K562 (cell line): ENCODE results near the gene CYP21A2. TPM values are rescaled to one million over a fixed set of nuclear protein-coding genes. Genes with fewer than 3 reads are reported as not detected.
"Not testable (repeated sequence)": the region's sequence is repeated elsewhere in the genome, so short reads cannot be mapped to it uniquely, and the experiment has no call there.

Experiments used
- ATAC-seq: fragments of 200-7000 bp; cut with Tn5 transposase; 3 replicates; pipeline ENCODE4 v1.9.1; 2020; ENCODE audit warnings: moderate library complexity
- BruUV-seq: library from RNA; stranded (reverse); fragments of 400-500 nt; replicated peaks from 2 replicates; lab custom pipeline; 2021; lab: Mats Ljungman, UMichigan
- CTCF ChIA-PET: fragments of 300-600 bp; formaldehyde crosslinking; extraction: SDS; loops from one replicate; lab custom pipeline; 2021; ENCODE audit warnings: low intra/inter-chr PET ratio; lab: Yijun Ruan, JAX
- POLR2A ChIA-PET: fragments of 300-600, 350-650 bp; sonication (Branson Sonifier 250); formaldehyde crosslinking; extraction: SDS; loops from one replicate; lab custom pipeline; 2021; ENCODE audit warnings: antibody characterized with exemption, inconsistent platforms; lab: Yijun Ruan, JAX
- DNase-seq, 4 experiments: peaks; one replicate each; pipeline versions ENCODE4 v3.0.0 to v3.0.0-alpha.2; 2011 to 2018; ENCODE audit warnings: low spot score in 3 of 4, mixed read lengths in 3 of 4; ENCODE audit errors: extremely low read depth in 1 of 4
- FAIRE-seq: peaks from 2 replicates; lab custom pipeline; 2011; peaks lifted over from hg19 to GRCh38; lab: Jason Lieb, UNC
- H2AFZ ChIP-seq: 2 replicates; pipeline ENCODE4 v1.6.0; 2011; ENCODE audit warnings: low read depth, low read length, control low read depth, inconsistent platforms
- H3K27ac ChIP-seq: fragments of 200-600 bp; 3 replicates; pipeline ENCODE4 v1.8.0; 2011; ENCODE audit warnings: low read depth, mild to moderate bottlenecking, control low read depth, inconsistent platforms, low read length, moderate library complexity, mixed read lengths; ENCODE audit errors: extremely low read depth
- H3K27me3 ChIP-seq, 2 experiments: fragments of 300-600 bp in 1 of 2; 2 replicates in 1 of 2; 3 replicates in 1 of 2; pipeline versions ENCODE4 v1.6.0 to v1.8.0; 2011; ENCODE audit warnings: inconsistent platforms in 2 of 2, low read length in 2 of 2, mild to moderate bottlenecking in 1 of 2, mixed read lengths in 1 of 2, moderate library complexity in 1 of 2; ENCODE audit not compliant: control insufficient read depth in 2 of 2, insufficient read depth in 2 of 2
- H3K36me3 ChIP-seq: fragments of 300-600 bp; 3 replicates; pipeline ENCODE4 v1.8.0; 2011; ENCODE audit warnings: mild to moderate bottlenecking, low read length, inconsistent platforms; ENCODE audit not compliant: control insufficient read depth, insufficient read depth
- H3K4me1 ChIP-seq, 2 experiments: fragments of 200-600 bp in 1 of 2; replicated peaks in 1 of 2; 2 replicates in 1 of 2; 3 replicates in 1 of 2; pipeline versions ENCODE4 v1.5.1 to v1.8.0; 2011; ENCODE audit warnings: inconsistent platforms in 2 of 2, low read length in 2 of 2, mild to moderate bottlenecking in 1 of 2, mixed read lengths in 1 of 2, moderate library complexity in 1 of 2; ENCODE audit not compliant: control insufficient read depth in 2 of 2, insufficient read depth in 2 of 2
- H3K4me2 ChIP-seq: 2 replicates; pipeline ENCODE4 v1.6.1; 2011; ENCODE audit warnings: low read length, control low read depth, inconsistent platforms, mixed read lengths; ENCODE audit not compliant: insufficient read depth
- H3K4me3 ChIP-seq: fragments of 200-600 bp; sonication (generic), shearing (Covaris generic); 2 replicates; pipeline ENCODE4 v1.5.1; 2016; ENCODE audit warnings: control low read depth, inconsistent platforms
- H3K79me2 ChIP-seq: fragments of 200-600 bp; 3 replicates; pipeline ENCODE4 v1.8.0; 2011; ENCODE audit warnings: low read length, inconsistent platforms; ENCODE audit not compliant: control insufficient read depth, insufficient read depth
- H3K9ac ChIP-seq, 2 experiments: 2 replicates each; pipeline versions ENCODE4 v1.6.0 to v1.6.1; 2011; ENCODE audit warnings: low read depth in 2 of 2, low read length in 2 of 2, control low read depth in 1 of 2, inconsistent platforms in 1 of 2, mild to moderate bottlenecking in 1 of 2, mixed read lengths in 1 of 2; ENCODE audit not compliant: insufficient read depth in 1 of 2
- H3K9me1 ChIP-seq: one replicate; pipeline ENCODE4 v1.6.0; 2011; ENCODE audit warnings: inconsistent platforms, mild to moderate bottlenecking, low read length, moderate library complexity; ENCODE audit not compliant: control insufficient read depth, insufficient read depth
- H3K9me3 ChIP-seq: replicated peaks from 2 replicates; pipeline ENCODE4 v1.5.1; 2011; ENCODE audit warnings: low read depth, low read length, inconsistent platforms; ENCODE audit not compliant: control insufficient read depth, insufficient read depth
- H4K20me1 ChIP-seq: replicated peaks from 2 replicates; pipeline ENCODE4 v1.6.1; 2011; ENCODE audit warnings: low read length, inconsistent platforms, mixed read lengths; ENCODE audit not compliant: control insufficient read depth, insufficient read depth
- ELF4 ChIP-seq: fragments of 450-650 bp; formaldehyde crosslinking; IDR thresholded peaks from 2 replicates; pipeline ENCODE4 v1.4.0; 2022; ENCODE audit warnings: missing genetic modification characterization
- MCM5 ChIP-seq: fragments of 450-650 bp; IDR thresholded peaks from 2 replicates; pipeline ENCODE4 v1.6.1; 2016; ENCODE audit warnings: low read depth
- NEUROD1 ChIP-seq: fragments of 150-350 bp; IDR thresholded peaks from 2 replicates; pipeline ENCODE4 v1.6.1; 2014; ENCODE audit warnings: borderline replicate concordance, low read length, low read depth; ENCODE audit not compliant: partially characterized antibody
- NFATC3 ChIP-seq: fragments of 450-650 bp; IDR thresholded peaks from 2 replicates; pipeline ENCODE4 v1.6.1; 2017; ENCODE audit warnings: mild to moderate bottlenecking
- OTX1 ChIP-seq: fragments of 450-650 bp; formaldehyde crosslinking; IDR thresholded peaks from 2 replicates; pipeline ENCODE4 v1.4.0; 2022; ENCODE audit warnings: mild to moderate bottlenecking
- PML ChIP-seq: IDR thresholded peaks from 2 replicates; pipeline ENCODE4 v1.6.1; 2012; ENCODE audit warnings: low read length, inconsistent platforms
- RFX5 ChIP-seq: IDR thresholded peaks from 2 replicates; pipeline ENCODE4 v1.6.1; 2011; ENCODE audit warnings: low read depth, mild to moderate bottlenecking, improper control_type of control experiment, low read length
- ZNF24 ChIP-seq: fragments of 450-650 bp; IDR thresholded peaks from 2 replicates; pipeline ENCODE4 v1.6.1; 2016
- whole genome bisulfite sequencing: fragments of 100-300 bp; shearing (Covaris generic); methylation state at CpG from one replicate; pipeline ENCODE4 v1.1.6; 2016; ENCODE audit warnings: low coverage, mixed read lengths; ENCODE audit not compliant: insufficient coverage; ENCODE audit errors: missing lambda C conversion rate; 5-methylcytosine and 5-hydroxymethylcytosine counted together
- in situ Hi-C: fragments of 300-500 bp; cut with MboI; formaldehyde crosslinking; loops from 4 replicates; pipeline ENCODE4 v1.15.0; 2018; ENCODE audit warnings: inconsistent platforms, mixed read lengths
- intact Hi-C: fragments of 100-400 bp; cut with micrococcal nuclease; formaldehyde crosslinking; loops from 2 replicates; pipeline ENCODE4 v1.14.2; 2022
- polyA plus RNA-seq, 8 experiments: library from polyadenylated mRNA; depleted of rRNA in 4 of 8; stranded (reverse) in 5 of 8; unstranded in 3 of 8; fragments of >200 nt; fragmentation: Nextera tagmentation in 2 of 8; fragmentation: Illumina TruSeq in 1 of 8; extraction: Ambion mirVana in 2 of 8; extraction: Trizol in 1 of 8; gene quantifications; 2 replicates each; pipeline versions ENCODE4 v1.2.1 to v1.2.3, GENCODE V29; 2011 to 2014; ENCODE audit warnings: inconsistent platforms in 1 of 8, missing spikeins in 1 of 8
- total RNA-seq, 7 experiments: library from RNA; depleted of rRNA in 6 of 7; stranded (reverse); fragments of >200 nt in 6 of 7; fragmentation: Illumina TruSeq in 2 of 7; extraction: Trizol in 2 of 7; gene quantifications; 2 replicates each; pipeline versions ENCODE4 v1.2.1 to v1.2.3, GENCODE V29; 2011 to 2021; ENCODE audit warnings: low replicate concordance in 1 of 7
- TF ChIP-seq, protein P1 (sequence below), 2 experiments: fragments of 450-650 bp; IDR thresholded peaks; 2 replicates each; pipeline ENCODE4 v1.6.1; 2016; ENCODE audit warnings: mild to moderate bottlenecking in 2 of 2, borderline replicate concordance in 1 of 2, low read depth in 1 of 2, moderate library complexity in 1 of 2

CYP21A2 gene
- total and polyA plus RNA-seq, 9 of the 15 experiments (the other 6 are each of a cell fraction or from before 2014, with no cell fraction given) = 0.03 to 1.4 (median 0.19) TPM

DNA sequence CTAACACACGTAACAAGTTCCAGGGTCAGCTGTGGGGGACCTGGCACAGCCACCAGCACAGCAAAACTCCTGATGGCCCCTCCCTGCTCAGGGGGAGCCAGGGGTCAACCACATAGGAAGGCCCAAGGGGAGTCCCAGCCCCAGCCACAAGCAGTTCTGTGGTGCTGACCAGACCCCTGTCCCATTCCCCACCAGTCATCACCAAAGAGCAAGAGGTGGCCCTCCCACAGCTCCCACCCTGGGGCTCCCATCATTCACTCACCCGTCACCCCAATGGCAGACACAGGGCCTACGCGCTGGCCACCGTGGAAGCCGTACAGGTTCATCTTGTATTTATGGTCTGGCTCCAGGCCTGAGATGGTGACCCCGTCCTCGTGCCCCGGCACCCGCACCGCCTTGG is 11.5 kb downstream of the CYP21A2 start:
- H3K36me3 ChIP-seq, H3K27me3 ChIP-seq, BruUV-seq, H3K27ac ChIP-seq, FAIRE-seq, H2AFZ ChIP-seq, H3K9ac ChIP-seq, intact Hi-C loops, DNase-seq, ATAC-seq, H3K4me3 ChIP-seq, H3K4me2 ChIP-seq, POLR2A ChIA-PET, H3K79me2 ChIP-seq, H3K9me3 ChIP-seq, CTCF ChIA-PET, H4K20me1 ChIP-seq, H3K9me1 ChIP-seq: not testable (repeated sequence)
- 96% methylated on average over 4 of the region's 11 CpGs for WGBS
- peaks cover 31 to 52% of the 10 kb centered on the region in 2 experiments for H3K4me1 ChIP-seq
- in situ Hi-C loops = loop anchor here (10.0 kb wide), 1 partner anchor 95 kb away; the partner anchor contains the start of genes NELFE and SKIC2

- no peak overlapping the region for H2AFZ ChIP-seq
- H3K9me1 ChIP-seq = peaks cover 6% of the 10 kb centered on the region
- peaks cover 31 to 48% of the 10 kb centered on the region in 2 experiments for H3K4me1 ChIP-seq
- H3K79me2 ChIP-seq = no peaks in the 10 kb centered on the region
- no peaks in the 10 kb centered on the region; a peak in 1 of 5 replicates for H3K27me3 ChIP-seq
- in situ Hi-C loops (no loop called here), intact Hi-C loops (no loop called here)
- H3K4me2 ChIP-seq = no peak overlapping the region
- H4K20me1 ChIP-seq = no peaks in the 10 kb centered on the region
- no peaks in the 10 kb centered on the region for H3K9me3 ChIP-seq
- ATAC-seq (no peak), DNase-seq (no peak), FAIRE-seq (no peak)
- ChIA-PET POLR2A (no interaction called here), CTCF (no interaction called here)
- BruUV-seq = no TSS peak
- 29% methylated on average over 5 of the region's 5 CpGs for WGBS
- H3K4me3 ChIP-seq = no peak overlapping the region
- H3K9ac ChIP-seq = no peak overlapping the region
- no peak overlapping the region for H3K27ac ChIP-seq
- no peaks in the 10 kb centered on the region for H3K36me3 ChIP-seq
- TF ChIP-seq, protein P1, sequence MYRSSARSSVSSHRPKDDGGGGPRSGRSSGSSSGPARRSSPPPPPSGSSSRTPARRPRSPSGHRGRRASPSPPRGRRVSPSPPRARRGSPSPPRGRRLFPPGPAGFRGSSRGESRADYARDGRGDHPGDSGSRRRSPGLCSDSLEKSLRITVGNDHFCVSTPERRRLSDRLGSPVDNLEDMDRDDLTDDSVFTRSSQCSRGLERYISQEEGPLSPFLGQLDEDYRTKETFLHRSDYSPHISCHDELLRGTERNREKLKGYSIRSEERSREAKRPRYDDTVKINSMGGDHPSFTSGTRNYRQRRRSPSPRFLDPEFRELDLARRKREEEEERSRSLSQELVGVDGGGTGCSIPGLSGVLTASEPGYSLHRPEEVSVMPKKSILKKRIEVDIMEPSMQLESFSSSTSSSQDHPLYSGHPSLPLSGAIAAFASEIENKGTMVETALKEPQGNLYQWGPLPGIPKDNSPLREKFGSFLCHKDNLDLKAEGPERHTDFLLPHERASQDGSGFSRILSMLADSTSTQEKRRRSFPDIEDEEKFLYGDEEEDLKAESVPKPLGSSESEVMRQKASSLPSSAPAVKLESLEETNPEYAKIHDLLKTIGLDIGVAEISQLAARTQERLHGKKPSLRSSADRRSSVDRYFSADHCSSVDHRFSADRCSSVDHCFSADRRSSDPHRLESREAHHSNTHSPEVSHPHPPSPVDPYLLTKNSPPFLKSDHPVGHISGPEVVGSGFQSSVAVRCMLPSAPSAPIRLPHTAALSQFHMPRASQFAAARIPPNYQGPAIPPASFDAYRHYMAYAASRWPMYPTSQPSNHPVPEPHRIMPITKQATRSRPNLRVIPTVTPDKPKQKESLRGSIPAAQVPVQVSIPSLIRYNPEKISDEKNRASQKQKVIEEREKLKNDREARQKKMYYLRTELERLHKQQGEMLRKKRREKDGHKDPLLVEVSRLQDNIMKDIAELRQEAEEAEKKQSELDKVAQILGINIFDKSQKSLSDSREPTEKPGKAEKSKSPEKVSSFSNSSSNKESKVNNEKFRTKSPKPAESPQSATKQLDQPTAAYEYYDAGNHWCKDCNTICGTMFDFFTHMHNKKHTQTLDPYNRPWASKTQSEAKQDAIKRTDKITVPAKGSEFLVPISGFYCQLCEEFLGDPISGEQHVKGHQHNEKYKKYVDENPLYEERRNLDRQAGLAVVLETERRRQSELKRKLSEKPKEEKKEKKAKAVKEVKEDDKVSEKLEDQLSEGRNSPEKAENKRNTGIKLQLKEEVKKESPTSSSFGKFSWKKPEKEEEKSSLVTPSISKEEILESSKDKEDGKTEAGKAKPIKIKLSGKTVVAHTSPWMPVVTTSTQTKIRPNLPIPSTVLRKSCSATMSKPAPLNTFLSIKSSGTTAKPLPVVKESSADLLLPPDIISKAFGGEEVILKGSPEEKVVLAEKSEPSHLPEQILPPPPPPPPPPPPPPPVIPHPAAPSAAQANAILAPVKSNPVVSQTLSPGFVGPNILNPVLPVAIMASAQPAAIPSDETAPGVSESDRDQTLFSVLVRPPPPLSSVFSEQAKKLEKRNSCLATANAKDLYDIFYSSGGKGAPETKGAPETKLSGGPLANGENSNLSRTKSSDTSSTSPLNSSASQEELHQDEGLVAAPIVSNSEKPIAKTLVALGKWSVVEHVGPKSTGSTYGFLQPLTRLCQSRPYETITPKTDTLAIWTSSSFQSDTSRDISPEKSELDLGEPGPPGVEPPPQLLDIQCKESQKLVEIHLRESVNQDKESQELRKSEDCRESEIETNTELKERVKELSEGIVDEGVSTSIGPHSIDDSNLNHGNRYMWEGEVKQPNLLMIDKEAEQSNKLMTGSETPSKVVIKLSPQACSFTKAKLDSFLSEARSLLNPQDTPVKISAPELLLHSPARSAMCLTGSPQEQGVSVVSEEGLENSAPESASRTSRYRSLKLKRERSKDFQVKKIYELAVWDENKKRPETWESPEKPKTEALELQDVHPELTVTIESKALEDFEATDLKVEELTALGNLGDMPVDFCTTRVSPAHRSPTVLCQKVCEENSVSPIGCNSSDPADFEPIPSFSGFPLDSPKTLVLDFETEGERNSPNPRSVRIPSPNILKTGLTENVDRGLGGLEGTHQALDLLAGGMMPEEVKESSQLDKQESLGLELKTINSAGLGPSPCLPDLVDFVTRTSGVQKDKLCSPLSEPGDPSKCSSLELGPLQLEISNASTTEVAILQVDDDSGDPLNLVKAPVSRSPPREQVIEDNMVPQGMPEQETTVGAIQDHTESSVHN (IDR thresholded peaks at IDR 0.05; ENCODE audit: borderline replicate concordance in 1 of 2, low read depth in 1 of 2) = no peak
- TF ChIP-seq PML = no peak
- no peak for TF ChIP-seq ELF4 (CRISPR knock-in tag)
- no peak for TF ChIP-seq RFX5
- no peak for TF ChIP-seq MCM5
- TF ChIP-seq NFATC3 = no peak
- TF ChIP-seq ZNF24 = no peak
- no peak for TF ChIP-seq NEUROD1
- no peak for TF ChIP-seq OTX1
Measured at GRCh38 chr6:32050562-32050961, 12.3 kb downstream of the CYP21A2 start.
